K562 (cell line): ENCODE results near the gene AOC1. TPM values are rescaled to one million over a fixed set of nuclear protein-coding genes. Genes with fewer than 3 reads are reported as not detected.

Experiments
- C11orf30 ChIP-seq: fragments of 450-650 bp; IDR thresholded peaks from 2 replicates; pipeline ENCODE4 v1.6.1; 2016; ENCODE audit warnings: low read depth, mild to moderate bottlenecking
- GTF2F1 ChIP-seq: IDR thresholded peaks from 2 replicates; pipeline ENCODE4 v1.6.1; 2011; ENCODE audit warnings: low read depth, low read length, improper control_type of control experiment
- HDAC8 ChIP-seq: fragments of 450-650 bp; IDR thresholded peaks from 2 replicates; pipeline ENCODE4 v1.6.1; 2016; ENCODE audit warnings: mild to moderate bottlenecking, missing genetic modification characterization, moderate library complexity, missing compliant biosample characterization
- NEUROD1 ChIP-seq: fragments of 150-350 bp; IDR thresholded peaks from 2 replicates; pipeline ENCODE4 v1.6.1; 2014; ENCODE audit warnings: borderline replicate concordance, low read length, low read depth; ENCODE audit not compliant: partially characterized antibody
- RFX1 ChIP-seq: fragments of 450-650 bp; IDR thresholded peaks from 2 replicates; pipeline ENCODE4 v1.6.1; 2016; ENCODE audit warnings: mild to moderate bottlenecking, moderate library complexity
- SAFB ChIP-seq: fragments of 200-400 bp; formaldehyde crosslinking; IDR thresholded peaks from 2 replicates; pipeline ENCODE4 v1.6.1; 2017; ENCODE audit warnings: low read depth, low read length, borderline replicate concordance
- TRIM24 ChIP-seq, 2 experiments: fragments of 450-650 bp; IDR thresholded peaks; 2 replicates each; pipeline ENCODE4 v1.6.1; 2016
- YY1 ChIP-seq, 3 experiments: IDR thresholded peaks; 2 replicates each; pipeline ENCODE4 v1.6.1; 2011; ENCODE audit warnings: low read length in 2 of 3, mild to moderate bottlenecking in 2 of 3, moderate library complexity in 2 of 3, borderline replicate concordance in 1 of 3, control low read depth in 1 of 3, low read depth in 1 of 3; ENCODE audit not compliant: insufficient read depth in 3 of 3, insufficient replicate concordance in 2 of 3, control insufficient read depth in 1 of 3, insufficient read length in 1 of 3; ENCODE audit errors: extremely low read depth in 1 of 3
- ZEB2 ChIP-seq: fragments of 450-650 bp; IDR thresholded peaks from 2 replicates; pipeline ENCODE4 v1.6.1; 2016
- ZNF76 ChIP-seq: fragments of 250-450 bp; sonication (Bioruptor Pico); IDR thresholded peaks from 2 replicates; pipeline ENCODE4 v1.4.0; 2020; ENCODE audit warnings: mild to moderate bottlenecking, moderate library complexity, borderline replicate concordance
- polyA plus RNA-seq, 8 experiments: library from polyadenylated mRNA; depleted of rRNA in 4 of 8; stranded (reverse) in 5 of 8; unstranded in 3 of 8; fragments of >200 nt; fragmentation: Nextera tagmentation in 2 of 8; fragmentation: Illumina TruSeq in 1 of 8; extraction: Ambion mirVana in 2 of 8; extraction: Trizol in 1 of 8; gene quantifications; 2 replicates each; pipeline versions ENCODE4 v1.2.1 to v1.2.3, GENCODE V29; 2011 to 2014; ENCODE audit warnings: inconsistent platforms in 1 of 8, missing spikeins in 1 of 8
- total RNA-seq, 7 experiments: library from RNA; depleted of rRNA in 6 of 7; stranded (reverse); fragments of >200 nt in 6 of 7; fragmentation: Illumina TruSeq in 2 of 7; extraction: Trizol in 2 of 7; gene quantifications; 2 replicates each; pipeline versions ENCODE4 v1.2.1 to v1.2.3, GENCODE V29; 2011 to 2021; ENCODE audit warnings: low replicate concordance in 1 of 7
- TF ChIP-seq, protein P1 (sequence below), 2 experiments: fragments of 450-650 bp in 1 of 2; sonication (generic) in 1 of 2; formaldehyde crosslinking in 1 of 2; IDR thresholded peaks; 2 replicates each; pipeline versions ENCODE4 v1.7.1 to v1.9.0; 2016 to 2022; ENCODE audit warnings: inconsistent platforms in 1 of 2, mild to moderate bottlenecking in 1 of 2, missing genetic modification reagents in 1 of 2
- TF ChIP-seq, protein P2 (sequence below): fragments of 450-650 bp; IDR thresholded peaks from 2 replicates; pipeline ENCODE4 v1.7.0; 2016; ENCODE audit warnings: borderline replicate concordance
- TF ChIP-seq, protein P3 (sequence below): IDR thresholded peaks from 2 replicates; pipeline ENCODE4 v1.6.1; 2016; ENCODE audit warnings: missing genetic modification characterization, missing compliant biosample characterization

Gene AOC1
- total and polyA plus RNA-seq, 9 of the 15 experiments (the other 6 are each of a cell fraction or from before 2014, with no cell fraction given): not detected

DNA sequence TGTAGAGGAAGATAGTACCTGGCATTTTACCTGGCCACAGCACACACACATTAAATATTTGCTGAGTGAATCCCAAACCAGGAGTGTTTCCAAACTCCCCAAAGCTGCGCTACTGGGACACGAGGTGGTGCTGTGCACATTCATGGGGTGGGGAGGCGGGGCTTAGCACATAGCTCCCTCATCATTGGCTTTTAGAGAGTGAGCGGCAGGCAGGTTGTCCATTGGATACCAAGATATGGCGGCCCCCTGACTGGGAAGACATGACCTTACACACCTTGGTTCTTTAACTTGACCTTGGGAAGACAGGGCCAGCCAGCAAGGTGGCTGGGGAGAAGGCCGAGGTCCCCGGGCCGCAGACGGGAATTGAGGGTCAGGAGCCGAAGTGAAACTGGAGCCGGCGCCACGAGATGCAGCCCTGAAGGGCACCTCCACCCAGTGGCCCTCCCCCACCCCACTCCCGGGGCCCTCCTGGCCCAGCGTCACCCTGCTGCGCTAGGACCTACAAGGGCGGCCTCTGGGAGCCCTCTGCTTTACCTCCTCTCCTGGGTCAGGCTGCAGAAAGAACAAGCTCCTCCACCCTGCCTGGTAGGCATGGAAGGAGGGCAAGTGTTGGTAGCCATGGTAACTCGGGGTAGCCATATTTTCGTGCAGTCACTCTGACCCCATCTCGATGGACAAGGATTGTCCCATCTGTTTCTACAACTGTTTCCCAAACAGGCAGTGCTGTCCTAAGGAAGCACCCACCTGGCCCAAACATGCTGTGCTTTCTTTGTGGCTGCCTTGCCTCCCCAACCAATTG lies 27.7 kb upstream of the AOC1 start (continued):
- TF ChIP-seq YY1 (IDR thresholded peaks at IDR 0.05; ENCODE audit: borderline replicate concordance in 1 of 3, control insufficient read depth in 1 of 3, extremely low read depth in 1 of 3, insufficient read depth in 3 of 3, insufficient read length in 1 of 3, insufficient replicate concordance in 2 of 3, low read depth in 1 of 3, low read length in 2 of 3) (peak; percentile 35 to 91 (median 71)), NEUROD1 (peak; percentile 23), ZNF76 (CRISPR knock-in tag) (peak; percentile 28; the same call in 1 of the 2 replicates), TRIM24 (IDR thresholded peaks at IDR 0.05) (peak; percentile 35 to 40; a peak in 1 of 4 replicates), GTF2F1 (no peak), SAFB (no peak), HDAC8 (tag) (peak; percentile 75), RFX1 (peak; percentile 62), C11orf30 (no peak), ZEB2 (no peak)
- TF ChIP-seq, protein P1, sequence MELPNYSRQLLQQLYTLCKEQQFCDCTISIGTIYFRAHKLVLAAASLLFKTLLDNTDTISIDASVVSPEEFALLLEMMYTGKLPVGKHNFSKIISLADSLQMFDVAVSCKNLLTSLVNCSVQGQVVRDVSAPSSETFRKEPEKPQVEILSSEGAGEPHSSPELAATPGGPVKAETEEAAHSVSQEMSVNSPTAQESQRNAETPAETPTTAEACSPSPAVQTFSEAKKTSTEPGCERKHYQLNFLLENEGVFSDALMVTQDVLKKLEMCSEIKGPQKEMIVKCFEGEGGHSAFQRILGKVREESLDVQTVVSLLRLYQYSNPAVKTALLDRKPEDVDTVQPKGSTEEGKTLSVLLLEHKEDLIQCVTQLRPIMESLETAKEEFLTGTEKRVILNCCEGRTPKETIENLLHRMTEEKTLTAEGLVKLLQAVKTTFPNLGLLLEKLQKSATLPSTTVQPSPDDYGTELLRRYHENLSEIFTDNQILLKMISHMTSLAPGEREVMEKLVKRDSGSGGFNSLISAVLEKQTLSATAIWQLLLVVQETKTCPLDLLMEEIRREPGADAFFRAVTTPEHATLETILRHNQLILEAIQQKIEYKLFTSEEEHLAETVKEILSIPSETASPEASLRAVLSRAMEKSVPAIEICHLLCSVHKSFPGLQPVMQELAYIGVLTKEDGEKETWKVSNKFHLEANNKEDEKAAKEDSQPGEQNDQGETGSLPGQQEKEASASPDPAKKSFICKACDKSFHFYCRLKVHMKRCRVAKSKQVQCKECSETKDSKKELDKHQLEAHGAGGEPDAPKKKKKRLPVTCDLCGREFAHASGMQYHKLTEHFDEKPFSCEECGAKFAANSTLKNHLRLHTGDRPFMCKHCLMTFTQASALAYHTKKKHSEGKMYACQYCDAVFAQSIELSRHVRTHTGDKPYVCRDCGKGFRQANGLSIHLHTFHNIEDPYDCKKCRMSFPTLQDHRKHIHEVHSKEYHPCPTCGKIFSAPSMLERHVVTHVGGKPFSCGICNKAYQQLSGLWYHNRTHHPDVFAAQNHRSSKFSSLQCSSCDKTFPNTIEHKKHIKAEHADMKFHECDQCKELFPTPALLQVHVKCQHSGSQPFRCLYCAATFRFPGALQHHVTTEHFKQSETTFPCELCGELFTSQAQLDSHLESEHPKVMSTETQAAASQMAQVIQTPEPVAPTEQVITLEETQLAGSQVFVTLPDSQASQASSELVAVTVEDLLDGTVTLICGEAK (IDR thresholded peaks at IDR 0.05): no peak
- TF ChIP-seq, protein P1 (CRISPR knock-in tag; IDR thresholded peaks at IDR 0.05): no peak
- TF ChIP-seq, protein P2, sequence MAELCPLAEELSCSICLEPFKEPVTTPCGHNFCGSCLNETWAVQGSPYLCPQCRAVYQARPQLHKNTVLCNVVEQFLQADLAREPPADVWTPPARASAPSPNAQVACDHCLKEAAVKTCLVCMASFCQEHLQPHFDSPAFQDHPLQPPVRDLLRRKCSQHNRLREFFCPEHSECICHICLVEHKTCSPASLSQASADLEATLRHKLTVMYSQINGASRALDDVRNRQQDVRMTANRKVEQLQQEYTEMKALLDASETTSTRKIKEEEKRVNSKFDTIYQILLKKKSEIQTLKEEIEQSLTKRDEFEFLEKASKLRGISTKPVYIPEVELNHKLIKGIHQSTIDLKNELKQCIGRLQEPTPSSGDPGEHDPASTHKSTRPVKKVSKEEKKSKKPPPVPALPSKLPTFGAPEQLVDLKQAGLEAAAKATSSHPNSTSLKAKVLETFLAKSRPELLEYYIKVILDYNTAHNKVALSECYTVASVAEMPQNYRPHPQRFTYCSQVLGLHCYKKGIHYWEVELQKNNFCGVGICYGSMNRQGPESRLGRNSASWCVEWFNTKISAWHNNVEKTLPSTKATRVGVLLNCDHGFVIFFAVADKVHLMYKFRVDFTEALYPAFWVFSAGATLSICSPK: no peak
- TF ChIP-seq, protein P3, sequence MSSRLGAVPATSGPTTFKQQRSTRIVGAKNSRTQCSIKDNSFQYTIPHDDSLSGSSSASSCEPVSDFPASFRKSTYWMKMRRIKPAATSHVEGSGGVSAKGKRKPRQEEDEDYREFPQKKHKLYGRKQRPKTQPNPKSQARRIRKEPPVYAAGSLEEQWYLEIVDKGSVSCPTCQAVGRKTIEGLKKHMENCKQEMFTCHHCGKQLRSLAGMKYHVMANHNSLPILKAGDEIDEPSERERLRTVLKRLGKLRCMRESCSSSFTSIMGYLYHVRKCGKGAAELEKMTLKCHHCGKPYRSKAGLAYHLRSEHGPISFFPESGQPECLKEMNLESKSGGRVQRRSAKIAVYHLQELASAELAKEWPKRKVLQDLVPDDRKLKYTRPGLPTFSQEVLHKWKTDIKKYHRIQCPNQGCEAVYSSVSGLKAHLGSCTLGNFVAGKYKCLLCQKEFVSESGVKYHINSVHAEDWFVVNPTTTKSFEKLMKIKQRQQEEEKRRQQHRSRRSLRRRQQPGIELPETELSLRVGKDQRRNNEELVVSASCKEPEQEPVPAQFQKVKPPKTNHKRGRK: no peak
